Measurements from ENCODE around the gene DCAF6. TPM values are rescaled to one million over a fixed set of nuclear protein-coding genes. Genes with fewer than 3 reads are reported as not detected.

The DCAF6 gene
- total and polyA plus RNA-seq, 9 donors: 91.0 to 130 (median 110) TPM

DNA sequence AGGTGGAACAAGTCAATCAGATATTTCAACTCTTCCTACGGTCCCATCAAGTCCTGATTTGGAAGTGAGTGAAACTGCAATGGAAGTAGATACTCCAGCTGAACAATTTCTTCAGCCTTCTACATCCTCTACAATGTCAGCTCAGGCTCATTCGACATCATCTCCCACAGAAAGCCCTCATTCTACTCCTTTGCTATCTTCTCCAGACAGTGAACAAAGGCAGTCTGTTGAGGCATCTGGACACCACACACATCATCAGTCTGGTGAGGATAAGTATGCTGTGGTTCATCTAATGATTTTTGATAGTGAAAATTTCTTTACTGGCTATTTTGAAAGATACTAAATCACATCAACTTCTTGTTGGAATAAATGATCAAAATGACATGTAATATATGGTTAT lies 68.0 kb downstream of the DCAF6 start:
- Histone ChIP-seq H3K4me3 (ENCODE audit: low read length) (no peak overlapping the region), H3K27ac (ENCODE audit: low read length) (no peak overlapping the region), H3K27me3 (ENCODE audit: control insufficient read depth, insufficient read depth, low read length) (no peaks in the 10 kb centered on the region), H3K36me3 (ENCODE audit: control insufficient read depth, insufficient read depth, low read length) (peaks cover 16% of the 10 kb centered on the region), H3K9me3 (replicated peaks; ENCODE audit: control insufficient read depth, low read depth, low read length) (no peaks in the 10 kb centered on the region), H3K4me1 (ENCODE audit: control insufficient read depth, insufficient read depth, low read length) (no peaks in the 10 kb centered on the region)
- no peak for DNase-seq
- WGBS (ENCODE audit: insufficient coverage): 80% methylated on average over 1 of the region's 2 CpGs

DNA sequence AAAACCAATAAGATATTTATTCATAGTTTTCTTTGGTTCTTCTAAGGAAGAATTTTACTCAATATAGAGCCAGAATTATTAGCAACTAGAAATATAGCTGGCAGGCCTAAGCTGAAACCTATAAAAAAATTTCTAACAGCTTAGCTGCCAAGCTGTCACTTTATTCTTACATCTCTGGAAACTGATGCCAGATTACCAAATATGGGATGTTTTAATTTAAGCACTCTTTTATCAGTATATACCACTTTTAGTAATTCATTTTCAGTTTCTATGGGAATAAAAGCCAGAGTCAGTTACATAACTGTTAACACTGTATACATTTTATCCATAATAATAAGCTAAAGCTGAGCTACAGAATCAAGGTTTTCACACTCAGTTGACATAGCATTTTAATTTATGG lies 69.0 kb downstream of the DCAF6 start:
- no peaks in the 10 kb centered on the region for H3K9me3 ChIP-seq (replicated peaks; ENCODE audit: control insufficient read depth, low read depth, low read length)
- no peak overlapping the region for H3K27ac ChIP-seq (ENCODE audit: low read length)
- no peak overlapping the region for H3K4me3 ChIP-seq (ENCODE audit: low read length)
- no peaks in the 10 kb centered on the region for H3K4me1 ChIP-seq (ENCODE audit: control insufficient read depth, insufficient read depth, low read length)
- no peak for DNase-seq
- peaks cover 16% of the 10 kb centered on the region for H3K36me3 ChIP-seq (ENCODE audit: control insufficient read depth, insufficient read depth, low read length)
- no peaks in the 10 kb centered on the region for H3K27me3 ChIP-seq (ENCODE audit: control insufficient read depth, insufficient read depth, low read length)

DNA sequence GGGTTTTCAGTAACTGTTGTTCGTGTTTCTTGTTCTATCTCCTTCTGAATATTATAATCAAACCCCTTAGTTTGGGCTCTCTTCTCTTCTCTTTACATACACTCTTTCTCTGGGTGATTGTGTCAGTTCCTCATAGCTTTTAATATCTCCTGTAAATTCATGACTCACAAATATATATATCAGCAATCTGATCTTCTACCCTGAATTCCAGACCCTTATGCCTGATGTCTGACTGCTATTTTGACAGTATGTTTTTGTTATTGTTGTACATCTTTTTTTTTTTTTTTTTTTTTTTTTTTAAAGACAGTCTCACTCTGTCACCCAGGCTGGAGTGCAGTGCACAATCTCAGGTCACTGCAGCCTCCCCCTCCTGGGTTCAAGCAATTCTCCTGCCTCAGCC lies 71.2 kb downstream of the DCAF6 start:
- peaks cover 20% of the 10 kb centered on the region for H3K36me3 ChIP-seq (ENCODE audit: control insufficient read depth, insufficient read depth, low read length)
- no peak overlapping the region for H3K27ac ChIP-seq (ENCODE audit: low read length)
- H3K27me3 ChIP-seq (ENCODE audit: control insufficient read depth, insufficient read depth, low read length): no peaks in the 10 kb centered on the region
- WGBS (ENCODE audit: insufficient coverage): no CpG with 5 or more reads among the region's 1 CpG
- H3K4me1 ChIP-seq (ENCODE audit: control insufficient read depth, insufficient read depth, low read length): no peaks in the 10 kb centered on the region
- DNase-seq: no peak
- H3K9me3 ChIP-seq (replicated peaks; ENCODE audit: control insufficient read depth, low read depth, low read length): no peaks in the 10 kb centered on the region
- H3K4me3 ChIP-seq (ENCODE audit: low read length): no peak overlapping the region

DNA sequence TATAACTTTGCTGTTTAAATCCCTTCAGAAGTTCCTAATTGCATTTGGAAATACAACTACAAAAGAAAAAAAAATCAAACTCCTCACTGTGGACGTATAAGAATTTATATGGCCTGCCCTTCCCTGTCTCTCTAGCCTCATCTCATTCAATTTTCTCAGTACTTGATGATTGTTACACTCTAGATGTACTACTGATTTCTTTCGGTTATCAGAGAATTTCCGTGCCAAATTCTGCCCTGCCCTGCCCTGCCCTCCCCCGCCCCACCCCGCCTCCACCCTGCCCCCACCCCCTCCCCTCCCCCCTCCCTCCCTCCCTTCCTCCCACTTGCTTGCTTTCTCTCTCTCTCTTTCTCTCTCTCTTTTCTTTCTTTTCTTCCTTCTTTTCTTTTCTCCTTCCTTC lies 72.1 kb downstream of the DCAF6 start:
- Histone ChIP-seq H3K27me3 (ENCODE audit: control insufficient read depth, insufficient read depth, low read length) (no peaks in the 10 kb centered on the region), H3K27ac (ENCODE audit: low read length) (no peak overlapping the region), H3K4me1 (ENCODE audit: control insufficient read depth, insufficient read depth, low read length) (no peaks in the 10 kb centered on the region), H3K9me3 (replicated peaks; ENCODE audit: control insufficient read depth, low read depth, low read length) (no peaks in the 10 kb centered on the region), H3K4me3 (ENCODE audit: low read length) (no peak overlapping the region), H3K36me3 (ENCODE audit: control insufficient read depth, insufficient read depth, low read length) (peaks cover 20% of the 10 kb centered on the region)
- 100% methylated on average over 1 of the region's 5 CpGs for WGBS (ENCODE audit: insufficient coverage)
- no peak for DNase-seq

- H3K4me3 ChIP-seq (ENCODE audit: low read length): no peak overlapping the region
- H3K9me3 ChIP-seq (replicated peaks; ENCODE audit: control insufficient read depth, low read depth, low read length): no peaks in the 10 kb centered on the region
- H3K27me3 ChIP-seq (ENCODE audit: control insufficient read depth, insufficient read depth, low read length): no peaks in the 10 kb centered on the region
- no peak overlapping the region for H3K27ac ChIP-seq (ENCODE audit: low read length)
- H3K4me1 ChIP-seq (ENCODE audit: control insufficient read depth, insufficient read depth, low read length): no peaks in the 10 kb centered on the region
- peaks cover 20% of the 10 kb centered on the region for H3K36me3 ChIP-seq (ENCODE audit: control insufficient read depth, insufficient read depth, low read length)
- no peak for DNase-seq
Measured at GRCh38 chr1:168009322-168009721, 72.8 kb downstream of the DCAF6 start.

DNA sequence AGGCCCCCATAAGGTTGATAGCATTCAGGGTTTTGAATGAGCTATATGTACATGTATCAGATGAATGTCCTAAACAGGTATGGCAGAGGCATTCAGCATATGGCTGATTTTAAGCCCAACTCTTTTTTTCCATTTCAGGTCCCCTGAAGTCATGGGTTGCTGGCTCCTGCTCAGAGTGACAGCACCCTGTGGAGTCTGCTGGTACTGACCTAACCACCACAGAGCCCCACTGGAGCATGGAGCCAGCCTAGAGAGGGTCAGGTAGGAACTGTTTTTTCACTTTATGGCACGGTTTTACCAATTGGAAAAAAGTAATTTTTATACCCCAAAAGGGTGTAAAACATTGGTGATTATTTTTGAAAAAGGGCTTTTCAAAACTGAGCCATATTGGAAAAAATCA lies 82.9 kb downstream of the DCAF6 start:
- no peak for DNase-seq
- H3K27ac ChIP-seq (ENCODE audit: low read length): no peak overlapping the region
- H3K27me3 ChIP-seq (ENCODE audit: control insufficient read depth, insufficient read depth, low read length): no peaks in the 10 kb centered on the region
- no peaks in the 10 kb centered on the region for H3K9me3 ChIP-seq (replicated peaks; ENCODE audit: control insufficient read depth, low read depth, low read length)
- H3K4me1 ChIP-seq (ENCODE audit: control insufficient read depth, insufficient read depth, low read length): no peaks in the 10 kb centered on the region
- no CpG with 5 or more reads among the region's 1 CpG for WGBS (ENCODE audit: insufficient coverage)
- H3K4me3 ChIP-seq (ENCODE audit: low read length): no peak overlapping the region
- H3K36me3 ChIP-seq (ENCODE audit: control insufficient read depth, insufficient read depth, low read length): peaks cover 18% of the 10 kb centered on the region

GRCh38 chr1:168031198-168031597 lies 94.7 kb downstream of the DCAF6 start:
- DNase-seq: no peak
- Histone ChIP-seq H3K4me3 (ENCODE audit: low read length) (no peak overlapping the region), H3K36me3 (ENCODE audit: control insufficient read depth, insufficient read depth, low read length) (peaks cover 2% of the 10 kb centered on the region), H3K4me1 (ENCODE audit: control insufficient read depth, insufficient read depth, low read length) (no peaks in the 10 kb centered on the region), H3K9me3 (replicated peaks; ENCODE audit: control insufficient read depth, low read depth, low read length) (no peaks in the 10 kb centered on the region), H3K27ac (ENCODE audit: low read length) (no peak overlapping the region), H3K27me3 (ENCODE audit: control insufficient read depth, insufficient read depth, low read length) (no peaks in the 10 kb centered on the region)
- WGBS (ENCODE audit: insufficient coverage): 100% methylated on average over 1 of the region's 5 CpGs

DNA sequence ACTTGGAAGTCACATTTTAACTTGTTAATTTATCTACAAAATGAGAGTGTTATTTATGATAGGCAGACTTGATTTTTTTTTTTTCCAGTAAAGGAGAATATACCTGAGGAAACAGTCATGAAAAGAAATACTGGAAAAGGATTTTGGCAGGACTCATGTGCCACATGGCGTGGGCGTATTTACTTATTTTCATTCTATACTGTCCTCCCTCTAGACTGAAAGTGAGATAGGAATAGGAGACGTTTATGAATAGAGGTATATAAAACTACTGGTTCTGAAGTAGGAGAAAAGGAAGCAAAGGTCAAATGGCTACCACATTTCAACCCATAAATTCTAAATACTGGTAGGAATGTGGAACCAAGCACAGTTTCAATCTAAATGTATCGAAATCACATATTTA lies 95.1 kb downstream of the DCAF6 start:
- Histone ChIP-seq H3K27me3 (ENCODE audit: control insufficient read depth, insufficient read depth, low read length) (no peaks in the 10 kb centered on the region), H3K4me1 (ENCODE audit: control insufficient read depth, insufficient read depth, low read length) (no peaks in the 10 kb centered on the region), H3K4me3 (ENCODE audit: low read length) (no peak overlapping the region), H3K27ac (ENCODE audit: low read length) (no peak overlapping the region), H3K9me3 (replicated peaks; ENCODE audit: control insufficient read depth, low read depth, low read length) (no peaks in the 10 kb centered on the region), H3K36me3 (ENCODE audit: control insufficient read depth, insufficient read depth, low read length) (peaks cover 2% of the 10 kb centered on the region)
- DNase-seq: no peak
- no CpG with 5 or more reads among the region's 4 CpGs for WGBS (ENCODE audit: insufficient coverage)

GRCh38 chr1:168032029-168032428 lies 95.5 kb downstream of the DCAF6 start:
- Histone ChIP-seq H3K9me3 (replicated peaks; ENCODE audit: control insufficient read depth, low read depth, low read length) (no peaks in the 10 kb centered on the region), H3K4me3 (ENCODE audit: low read length) (no peak overlapping the region), H3K27me3 (ENCODE audit: control insufficient read depth, insufficient read depth, low read length) (no peaks in the 10 kb centered on the region), H3K36me3 (ENCODE audit: control insufficient read depth, insufficient read depth, low read length) (peaks cover 2% of the 10 kb centered on the region), H3K4me1 (ENCODE audit: control insufficient read depth, insufficient read depth, low read length) (no peaks in the 10 kb centered on the region), H3K27ac (ENCODE audit: low read length) (no peak overlapping the region)
- peak; percentile 27 for DNase-seq
- WGBS (ENCODE audit: insufficient coverage): no CpG with 5 or more reads among the region's 1 CpG

- peaks cover 4% of the 10 kb centered on the region for H3K36me3 ChIP-seq (ENCODE audit: control insufficient read depth, insufficient read depth, low read length)
- WGBS (ENCODE audit: insufficient coverage): no CpG with 5 or more reads among the region's 5 CpGs
- no peaks in the 10 kb centered on the region for H3K27me3 ChIP-seq (ENCODE audit: control insufficient read depth, insufficient read depth, low read length)
- H3K4me3 ChIP-seq (ENCODE audit: low read length): no peak overlapping the region
- H3K9me3 ChIP-seq (replicated peaks; ENCODE audit: control insufficient read depth, low read depth, low read length): no peaks in the 10 kb centered on the region
- H3K4me1 ChIP-seq (ENCODE audit: control insufficient read depth, insufficient read depth, low read length): no peaks in the 10 kb centered on the region
- H3K27ac ChIP-seq (ENCODE audit: low read length): no peak overlapping the region
- no peak for DNase-seq
Measured at GRCh38 chr1:168035345-168035744, 98.9 kb downstream of the DCAF6 start.

DNA sequence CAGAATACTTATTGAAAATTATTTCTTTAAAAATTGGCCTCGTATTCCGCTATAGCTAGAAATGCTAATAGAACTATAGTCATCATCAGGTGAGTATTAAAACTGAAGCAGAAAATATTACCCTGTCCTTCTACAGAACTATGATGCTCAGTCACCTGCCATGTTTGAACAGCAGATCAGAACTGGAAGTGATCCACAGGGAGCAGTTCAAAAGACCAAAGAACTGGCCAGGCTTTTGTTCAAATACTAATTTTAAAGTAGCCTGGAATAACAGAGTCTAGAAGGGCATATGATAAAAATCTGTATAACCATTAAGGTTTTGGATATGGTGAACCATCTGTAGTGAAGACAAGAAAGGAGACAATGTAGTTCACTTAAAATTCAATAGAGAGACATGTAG lies 105.9 kb downstream of the DCAF6 start:
- Histone ChIP-seq H3K4me3 (ENCODE audit: low read length) (no peak overlapping the region), H3K36me3 (ENCODE audit: control insufficient read depth, insufficient read depth, low read length) (peaks cover 14% of the 10 kb centered on the region), H3K27ac (ENCODE audit: low read length) (no peak overlapping the region), H3K27me3 (ENCODE audit: control insufficient read depth, insufficient read depth, low read length) (no peaks in the 10 kb centered on the region), H3K9me3 (replicated peaks; ENCODE audit: control insufficient read depth, low read depth, low read length) (no peaks in the 10 kb centered on the region), H3K4me1 (ENCODE audit: control insufficient read depth, insufficient read depth, low read length) (no peaks in the 10 kb centered on the region)
- no CpG with 5 or more reads among the region's 2 CpGs for WGBS (ENCODE audit: insufficient coverage)
- no peak for DNase-seq
